ENCODE measurements around the gene SLC2A2.

Gene SLC2A2

GRCh38 chr3:171028025-171028778 is 1.7 kb upstream of the SLC2A2 start:
- peak; percentile 82 for DNase-seq

- DNase-seq = no peak
Observed at GRCh38 chr3:171023566-171023965, 3.0 kb downstream of the SLC2A2 start.

GRCh38 chr3:171021377-171021776 is 5.1 kb downstream of the SLC2A2 start:
- DNase-seq = no peak

GRCh38 chr3:171018156-171018935 is 8.2 kb downstream of the SLC2A2 start:
- DNase-seq = no peak

- no peak for DNase-seq
Observed at GRCh38 chr3:171013822-171014748, 12.4 kb downstream of the SLC2A2 start.

- DNase-seq = no peak
Observed at GRCh38 chr3:171011873-171012336, 14.6 kb downstream of the SLC2A2 start.

GRCh38 chr3:171011109-171011872 is 15.2 kb downstream of the SLC2A2 start:
- DNase-seq = no peak

GRCh38 chr3:171007316-171007715 is 19.2 kb downstream of the SLC2A2 start:
- DNase-seq = no peak

GRCh38 chr3:171005648-171006047 is 20.9 kb downstream of the SLC2A2 start:
- DNase-seq = no peak

- no peak for DNase-seq
Observed at GRCh38 chr3:171001957-171002694, 24.4 kb downstream of the SLC2A2 start.

GRCh38 chr3:171001250-171001893 is 25.1 kb downstream of the SLC2A2 start:
- no peak for DNase-seq

GRCh38 chr3:171000281-171000680 is 26.2 kb downstream of the SLC2A2 start:
- no peak for DNase-seq

GRCh38 chr3:170999737-171000242 is 26.7 kb downstream of the SLC2A2 start:
- DNase-seq = no peak

- no peak for DNase-seq
Observed at GRCh38 chr3:170997961-170998913, 28.3 kb downstream of the SLC2A2 start.

- DNase-seq = no peak
Observed at GRCh38 chr3:170992854-170993253, 33.7 kb downstream of the SLC2A2 start.

- DNase-seq = no peak
Observed at GRCh38 chr3:170991664-170992063, 34.9 kb downstream of the SLC2A2 start.

GRCh38 chr3:170989100-170989648 is 37.3 kb downstream of the SLC2A2 start:
- no peak for DNase-seq

- DNase-seq = no peak
Observed at GRCh38 chr3:170988378-170988777, 38.1 kb downstream of the SLC2A2 start.

GRCh38 chr3:170985304-170985703 is 41.2 kb downstream of the SLC2A2 start:
- DNase-seq = no peak
